ENCODE measurements around the gene SMAD9. TPM values are rescaled to one million over a fixed set of nuclear protein-coding genes. Genes with fewer than 3 reads are reported as not detected.

The SMAD9 gene
- total RNA-seq, 4 donors from 2014 or later = 0.98 to 4.1 (median 2.1) TPM

DNA sequence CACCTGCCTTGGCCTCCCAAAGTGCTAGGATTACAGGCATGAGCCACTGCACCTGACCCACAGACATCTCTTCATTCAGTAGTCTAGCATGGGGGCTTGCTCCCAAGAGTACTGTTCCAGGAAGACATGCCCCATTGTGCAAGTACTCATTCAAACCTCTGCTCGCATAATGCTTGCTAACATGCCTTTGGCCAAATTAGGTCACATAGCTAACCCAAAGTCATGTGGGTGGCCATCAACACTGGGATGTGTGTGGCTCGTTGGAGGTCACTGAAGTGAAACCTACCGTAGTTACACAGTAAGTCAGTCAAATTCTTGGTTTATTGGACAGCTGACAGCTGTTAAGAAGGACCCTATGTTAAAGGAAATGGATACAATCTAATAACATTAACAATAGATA, 80.8 kb downstream of the SMAD9 start:
- TF ChIP-seq POLR2AphosphoS5 (IDR thresholded peaks at IDR 0.05) (no peak), EP300 (IDR thresholded peaks at IDR 0.05) (no peak)
- TF ChIP-seq, protein P1, sequence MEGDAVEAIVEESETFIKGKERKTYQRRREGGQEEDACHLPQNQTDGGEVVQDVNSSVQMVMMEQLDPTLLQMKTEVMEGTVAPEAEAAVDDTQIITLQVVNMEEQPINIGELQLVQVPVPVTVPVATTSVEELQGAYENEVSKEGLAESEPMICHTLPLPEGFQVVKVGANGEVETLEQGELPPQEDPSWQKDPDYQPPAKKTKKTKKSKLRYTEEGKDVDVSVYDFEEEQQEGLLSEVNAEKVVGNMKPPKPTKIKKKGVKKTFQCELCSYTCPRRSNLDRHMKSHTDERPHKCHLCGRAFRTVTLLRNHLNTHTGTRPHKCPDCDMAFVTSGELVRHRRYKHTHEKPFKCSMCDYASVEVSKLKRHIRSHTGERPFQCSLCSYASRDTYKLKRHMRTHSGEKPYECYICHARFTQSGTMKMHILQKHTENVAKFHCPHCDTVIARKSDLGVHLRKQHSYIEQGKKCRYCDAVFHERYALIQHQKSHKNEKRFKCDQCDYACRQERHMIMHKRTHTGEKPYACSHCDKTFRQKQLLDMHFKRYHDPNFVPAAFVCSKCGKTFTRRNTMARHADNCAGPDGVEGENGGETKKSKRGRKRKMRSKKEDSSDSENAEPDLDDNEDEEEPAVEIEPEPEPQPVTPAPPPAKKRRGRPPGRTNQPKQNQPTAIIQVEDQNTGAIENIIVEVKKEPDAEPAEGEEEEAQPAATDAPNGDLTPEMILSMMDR (IDR thresholded peaks at IDR 0.05) = no peak
- Histone ChIP-seq H3K9me3 (no peaks in the 10 kb centered on the region), H3K4me3 (no peak overlapping the region), H3K27me3 (no peaks in the 10 kb centered on the region), H3K27ac (no peak overlapping the region), H3K36me3 (no peaks in the 10 kb centered on the region), H3K4me1 (no peaks in the 10 kb centered on the region)
- 95% methylated on average over 3 of the region's 3 CpGs for WGBS
- DNase-seq (ENCODE audit: low spot score in 2 of 2) = no peak

DNA sequence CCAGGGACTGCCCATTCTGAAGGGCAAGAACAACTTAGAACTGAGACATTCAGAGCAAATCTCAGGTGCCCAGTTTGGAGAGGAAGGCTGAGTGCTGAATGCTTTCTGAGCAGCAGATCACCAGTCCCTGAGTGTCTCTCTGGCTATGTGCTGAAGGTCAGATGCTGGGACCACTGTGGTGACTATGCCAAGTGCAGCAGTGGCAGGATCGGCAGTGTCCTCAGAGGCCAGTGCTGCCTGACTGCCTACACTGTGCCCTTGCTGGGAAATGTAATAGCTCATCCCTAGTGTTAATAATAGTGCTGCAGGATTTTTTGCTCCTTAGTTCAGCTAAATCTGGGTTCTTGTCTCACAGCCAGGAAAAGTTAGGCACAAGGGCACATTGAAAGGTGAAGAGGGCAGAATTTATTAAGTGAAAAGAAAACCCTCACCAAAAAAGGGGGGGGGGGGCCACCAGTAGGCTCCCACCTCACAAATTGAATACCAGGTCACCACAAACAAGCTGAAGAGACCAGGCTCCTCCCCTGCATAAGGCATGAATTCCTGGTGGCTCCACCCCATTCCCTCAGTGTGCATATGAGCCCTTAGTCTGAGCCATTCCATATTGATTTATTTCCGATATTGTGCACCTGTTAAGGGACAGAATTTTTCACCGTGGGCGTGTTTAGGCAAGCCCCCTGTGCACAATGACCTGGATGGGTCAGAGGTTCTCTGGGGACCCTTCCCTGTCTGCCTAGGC, 82.5 kb downstream of the SMAD9 start:
- Histone ChIP-seq H3K27ac (no peak overlapping the region), H3K27me3 (no peaks in the 10 kb centered on the region), H3K4me3 (no peak overlapping the region), H3K36me3 (no peaks in the 10 kb centered on the region), H3K4me1 (no peaks in the 10 kb centered on the region), H3K9me3 (no peaks in the 10 kb centered on the region)
- TF ChIP-seq EP300 (IDR thresholded peaks at IDR 0.05) = no peak
- TF ChIP-seq, protein P1 (IDR thresholded peaks at IDR 0.05) = no peak
- TF ChIP-seq POLR2AphosphoS5 (IDR thresholded peaks at IDR 0.05) = no peak
- TF ChIP-seq POLR2A (IDR thresholded peaks at IDR 0.05) = no peak
- no peak for DNase-seq (ENCODE audit: low spot score in 2 of 2)
- 57% methylated on average over 3 of the region's 4 CpGs for WGBS

DNA sequence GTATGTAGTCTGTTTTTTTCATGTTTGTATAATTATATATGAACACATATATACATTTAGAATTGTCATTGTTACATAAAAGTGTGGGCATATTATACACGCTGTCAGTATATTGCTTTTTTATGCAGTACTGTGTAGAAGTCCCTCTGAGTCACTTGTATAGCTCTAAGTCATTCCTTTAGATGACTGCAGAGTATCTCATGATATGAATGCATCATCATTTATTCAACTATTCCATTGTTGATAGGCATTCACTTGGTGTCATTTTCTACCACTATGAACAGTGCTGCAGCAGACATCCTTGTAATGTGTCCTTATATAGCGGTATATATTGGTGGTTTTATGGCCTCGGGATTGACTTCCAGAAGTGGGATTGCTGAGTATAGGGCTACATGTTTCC, 85.7 kb downstream of the SMAD9 start:
- H3K9me3 ChIP-seq = no peaks in the 10 kb centered on the region
- 98% methylated on average over 3 of the region's 3 CpGs for WGBS
- H3K36me3 ChIP-seq = peaks cover 7% of the 10 kb centered on the region
- H3K27ac ChIP-seq = no peak overlapping the region
- TF ChIP-seq POLR2A (IDR thresholded peaks at IDR 0.05) (no peak), EP300 (IDR thresholded peaks at IDR 0.05) (no peak), POLR2AphosphoS5 (IDR thresholded peaks at IDR 0.05) (no peak)
- TF ChIP-seq, protein P1 (IDR thresholded peaks at IDR 0.05) = no peak
- H3K4me1 ChIP-seq = no peaks in the 10 kb centered on the region
- no peak overlapping the region for H3K4me3 ChIP-seq
- H3K27me3 ChIP-seq = no peaks in the 10 kb centered on the region
- DNase-seq (ENCODE audit: low spot score in 2 of 2) = no peak

DNA sequence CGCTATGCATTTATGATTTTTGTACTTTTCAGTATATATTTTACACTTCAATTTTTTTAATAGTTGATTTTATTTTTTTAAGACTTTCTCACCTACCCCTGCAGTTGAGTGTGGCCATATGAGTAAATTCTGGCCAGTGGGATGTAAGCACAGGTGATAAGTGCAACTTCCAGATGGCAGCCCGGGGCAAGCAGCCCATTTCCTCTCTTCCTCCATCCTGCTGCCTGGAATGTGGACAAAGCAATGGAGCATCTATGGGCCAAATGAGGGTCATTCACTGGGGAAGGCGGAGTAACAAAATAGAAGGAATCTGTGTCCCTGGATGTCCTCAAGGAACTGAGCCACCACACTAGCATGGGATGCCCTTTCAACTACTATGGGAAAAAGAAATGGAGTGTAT, 88.7 kb downstream of the SMAD9 start:
- no peak overlapping the region for H3K4me3 ChIP-seq
- H3K27ac ChIP-seq = no peak overlapping the region
- 88% methylated on average over 3 of the region's 3 CpGs for WGBS
- DNase-seq (ENCODE audit: low spot score in 2 of 2) = no peak
- TF ChIP-seq POLR2AphosphoS5 (IDR thresholded peaks at IDR 0.05) (no peak), POLR2A (IDR thresholded peaks at IDR 0.05) (no peak), EP300 (IDR thresholded peaks at IDR 0.05) (no peak)
- TF ChIP-seq, protein P1 (IDR thresholded peaks at IDR 0.05) = no peak
- H3K27me3 ChIP-seq = no peaks in the 10 kb centered on the region
- no peaks in the 10 kb centered on the region for H3K9me3 ChIP-seq
- H3K36me3 ChIP-seq = peaks cover 15% of the 10 kb centered on the region
- H3K4me1 ChIP-seq = no peaks in the 10 kb centered on the region

DNA sequence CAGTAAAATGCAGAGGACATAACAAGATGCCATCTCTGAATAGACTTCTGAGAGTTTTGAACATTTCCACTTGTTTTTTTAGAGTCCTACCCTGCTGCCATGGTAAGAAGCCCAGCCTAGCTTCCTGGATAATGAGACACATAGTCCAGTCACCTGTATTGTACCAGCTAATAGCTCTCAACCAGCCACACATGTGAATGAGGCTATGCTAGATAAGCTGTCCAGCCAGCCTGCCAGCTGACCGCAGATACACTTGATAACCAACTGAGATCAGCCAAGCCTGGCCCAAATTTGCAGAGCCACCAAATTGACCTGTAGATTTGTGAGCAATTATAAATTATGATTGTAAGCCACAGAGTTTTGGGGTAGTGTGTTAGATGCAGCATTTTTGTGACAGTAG, 90.3 kb downstream of the SMAD9 start:
- no peak for TF ChIP-seq EP300 (IDR thresholded peaks at IDR 0.05)
- TF ChIP-seq, protein P1 (IDR thresholded peaks at IDR 0.05) = no peak
- no peak for TF ChIP-seq POLR2AphosphoS5 (IDR thresholded peaks at IDR 0.05)
- no peak for TF ChIP-seq POLR2A (IDR thresholded peaks at IDR 0.05)
- H3K36me3 ChIP-seq = peaks cover 23% of the 10 kb centered on the region
- no peak overlapping the region for H3K27ac ChIP-seq
- H3K9me3 ChIP-seq = no peaks in the 10 kb centered on the region
- no peak for DNase-seq (ENCODE audit: low spot score in 2 of 2)
- no peaks in the 10 kb centered on the region for H3K27me3 ChIP-seq
- 50% methylated on average over 1 of the region's 1 CpG for WGBS
- H3K4me3 ChIP-seq = no peak overlapping the region
- no peaks in the 10 kb centered on the region for H3K4me1 ChIP-seq
